HepG2 (cell line): Measurements from ENCODE around the gene ADCY6. TPM values are rescaled to one million over a fixed set of nuclear protein-coding genes. Genes with fewer than 3 reads are reported as not detected.

Experiments used
- ASH2L ChIP-seq: fragments of 300-600, 200-600 bp; sonication (generic); IDR thresholded peaks from 2 replicates; pipeline ENCODE4 v1.7.0; 2017; ENCODE audit warnings: low read depth, mild to moderate bottlenecking, moderate library complexity, mixed read lengths, low read length; ENCODE audit not compliant: insufficient read length
- FOXK1 ChIP-seq: sonication (generic); formaldehyde crosslinking; IDR thresholded peaks from 2 replicates; pipeline ENCODE4 v1.4.0; 2020; ENCODE audit warnings: low read depth, missing genetic modification reagents, borderline replicate concordance
- GTF2F1 ChIP-seq: fragments of 150-350 bp; IDR thresholded peaks from 2 replicates; pipeline ENCODE4 v1.6.1; 2014; ENCODE audit warnings: low read length
- KLF16 ChIP-seq, 2 experiments: sonication (generic) in 1 of 2; formaldehyde crosslinking in 1 of 2; IDR thresholded peaks; 2 replicates each; pipeline versions ENCODE4 v1.6.1 to v1.8.0; 2016 to 2023; ENCODE audit warnings: missing genetic modification reagents in 2 of 2, missing compliant biosample characterization in 1 of 2
- MYNN ChIP-seq: sonication (generic); formaldehyde crosslinking; IDR thresholded peaks from 2 replicates; pipeline ENCODE4 v1.4.0; 2020; ENCODE audit warnings: mild to moderate bottlenecking, low read depth, missing genetic modification reagents
- NFAT5 ChIP-seq: sonication (generic); formaldehyde crosslinking; IDR thresholded peaks from 2 replicates; pipeline ENCODE4 v1.4.0; 2020; ENCODE audit warnings: missing genetic modification reagents
- NFKBIZ ChIP-seq: IDR thresholded peaks from 2 replicates; pipeline ENCODE4 v1.6.1; 2018; ENCODE audit warnings: missing genetic modification reagents, missing compliant biosample characterization
- PCBP1 ChIP-seq: fragments of 200-400 bp; formaldehyde crosslinking; IDR thresholded peaks from 2 replicates; pipeline ENCODE4 v1.6.1; 2017; ENCODE audit warnings: mild to moderate bottlenecking, low read depth, low read length, borderline replicate concordance
- ZBTB34 ChIP-seq: sonication (generic); formaldehyde crosslinking; IDR thresholded peaks from 2 replicates; pipeline ENCODE4 v1.8.0; 2022; ENCODE audit warnings: mild to moderate bottlenecking, missing genetic modification reagents
- ZBTB40 ChIP-seq, 2 experiments: fragments of 450-650 bp in 1 of 2; sonication (generic) in 1 of 2; formaldehyde crosslinking in 1 of 2; IDR thresholded peaks; 2 replicates each; pipeline versions ENCODE4 v1.6.1 to v1.8.0; 2016 to 2022; ENCODE audit warnings: antibody characterized with exemption in 1 of 2, mild to moderate bottlenecking in 1 of 2, missing genetic modification reagents in 1 of 2
- ZNF674 ChIP-seq: sonication (generic); formaldehyde crosslinking; IDR thresholded peaks from 2 replicates; pipeline ENCODE4 v1.5.0; 2020; ENCODE audit warnings: low read depth, mild to moderate bottlenecking, missing genetic modification reagents
- ZNF891 ChIP-seq: sonication (generic); formaldehyde crosslinking; IDR thresholded peaks from 2 replicates; pipeline ENCODE4 v1.5.0; 2020; ENCODE audit warnings: mild to moderate bottlenecking, missing genetic modification reagents
- polyA plus RNA-seq, 8 experiments: library from polyadenylated mRNA; depleted of rRNA in 3 of 8; stranded (reverse) in 7 of 8; unstranded in 1 of 8; fragments of >200 nt; fragmentation: Illumina TruSeq in 4 of 8; extraction: Trizol in 4 of 8; gene quantifications; 2 replicates each; pipeline versions ENCODE4 v1.2.1 to v1.2.3, GENCODE V29; 2011 to 2016; ENCODE audit warnings: low read depth in 4 of 8, missing spikeins in 1 of 8, mixed read lengths in 1 of 8; ENCODE audit not compliant: insufficient read depth in 1 of 8
- total RNA-seq, 5 experiments: library from RNA; depleted of rRNA; stranded (reverse); fragments of >200 nt; fragmentation: Illumina TruSeq; extraction: Trizol; gene quantifications; 2 replicates each; pipeline ENCODE4 v1.2.3, GENCODE V29; 2016; ENCODE audit warnings: low read depth in 1 of 5

Gene ADCY6
- total and polyA plus RNA-seq, 2 of the 13 experiments (the other 11 are each of a cell fraction or from before 2014, with no cell fraction given) = 10.6 to 11.8 TPM

GRCh38 chr12:48716493-48717251 is 72.2 kb downstream of the ADCY6 start, which contains the start of gene CCNT1 (continued):
- no peak; the same call in 1 of the 2 replicates for TF ChIP-seq NFAT5 (CRISPR knock-in tag)
- no peak; the same call in 1 of the 2 replicates for TF ChIP-seq NFKBIZ (CRISPR knock-in tag)
- TF ChIP-seq PCBP1 = no peak
- peak; percentile 93; the same call in 1 of the 2 replicates for TF ChIP-seq GTF2F1
- TF ChIP-seq ASH2L = peak; percentile 84
- TF ChIP-seq FOXK1 (CRISPR knock-in tag) = peak; percentile 94
- peak; percentile 76 for TF ChIP-seq ZBTB40 (IDR thresholded peaks at IDR 0.05)
- peak; percentile 82 for TF ChIP-seq ZBTB40 (CRISPR knock-in tag; IDR thresholded peaks at IDR 0.05)
- TF ChIP-seq ZNF674 = no peak
- TF ChIP-seq ZBTB34 (CRISPR knock-in tag) = peak; percentile 51; the same call in 1 of the 2 replicates
- peak; percentile 81 for TF ChIP-seq ZNF891 (CRISPR knock-in tag)
- TF ChIP-seq MYNN (CRISPR knock-in tag) = no peak
- peak in 1 of 2 experiments; percentile 74; a peak in 2 of 4 replicates for TF ChIP-seq KLF16 (CRISPR knock-in tag; IDR thresholded peaks at IDR 0.05)
